HG02840 (cell line): ENCODE measurements around the gene SNX9.
A peak's percentile ranks its signal among the peaks of the same experiment; 100 is the strongest.
"Not testable (repeated sequence)": the region's sequence is repeated elsewhere in the genome, so short reads cannot be mapped to it uniquely, and the experiment has no call there.

Source experiments
- ATAC-seq: cut with Tn5 transposase; IDR thresholded peaks from one replicate; pipeline ENCODE4 v1.9.1; 2021; ENCODE audit warnings: mild to moderate bottlenecking, moderate library complexity, moderate number of reproducible peaks; ENCODE audit not compliant: unreplicated experiment, low FRiP score

The SNX9 gene

DNA sequence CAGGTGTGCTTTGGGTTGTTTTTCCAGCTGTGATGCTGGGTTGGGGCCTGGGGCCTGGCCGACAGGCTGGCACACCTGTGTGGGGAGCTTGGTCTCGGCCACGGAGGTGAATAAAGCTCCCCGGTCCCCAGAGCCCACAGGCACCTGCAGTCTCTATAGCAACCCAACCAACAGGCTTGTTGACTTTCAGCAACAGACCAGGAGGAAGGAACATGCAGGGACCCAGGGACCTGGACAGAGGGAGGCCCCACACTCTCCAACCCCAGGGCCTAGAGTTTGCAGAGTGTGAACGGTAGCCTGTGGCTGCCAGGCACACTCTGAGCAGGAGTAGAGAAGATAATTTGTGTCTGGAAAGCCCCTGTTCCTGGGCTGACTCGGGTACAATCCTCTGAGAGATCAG is 144.0 kb downstream of the SNX9 start:
- ATAC-seq = no peak

DNA sequence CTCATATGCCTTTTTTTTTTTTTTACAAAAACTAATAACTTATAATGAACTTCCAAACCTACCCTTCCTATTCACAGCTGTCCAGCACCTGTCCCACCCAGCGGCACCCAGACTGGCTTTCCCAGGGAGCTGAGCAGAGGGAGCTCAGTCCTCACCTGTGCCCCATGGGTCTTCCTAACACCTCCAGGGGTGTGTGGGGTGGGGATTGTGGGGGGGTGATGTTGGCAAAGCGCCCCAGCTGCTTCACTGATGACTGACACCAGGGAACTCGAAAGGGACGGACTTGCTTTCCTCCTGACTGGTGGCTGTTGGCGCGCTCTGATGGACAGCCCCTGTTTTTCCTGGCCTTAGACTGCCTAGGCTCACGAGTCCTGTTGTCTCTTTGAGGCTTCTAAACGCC is 144.4 kb downstream of the SNX9 start:
- ATAC-seq = no peak

DNA sequence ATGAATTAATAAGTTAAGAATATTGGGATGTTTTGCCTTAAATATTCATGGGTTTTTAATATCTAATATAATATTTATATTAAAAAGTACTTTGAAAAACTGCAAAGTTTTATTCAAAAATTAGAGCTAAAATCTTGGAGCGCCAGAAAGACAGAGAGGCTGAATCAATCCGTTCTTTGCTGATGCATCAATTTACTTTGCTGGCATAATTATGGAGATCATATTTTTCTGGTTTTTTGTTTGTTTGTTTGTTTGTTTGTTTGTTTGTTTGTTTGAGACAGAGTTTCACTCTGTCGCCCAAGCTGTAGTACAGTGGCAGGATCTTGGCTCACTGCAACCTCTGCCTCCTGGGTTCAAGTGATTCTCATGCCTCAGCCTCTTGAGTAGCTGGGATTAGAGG is 149.1 kb downstream of the SNX9 start:
- ATAC-seq = not testable (repeated sequence)

DNA sequence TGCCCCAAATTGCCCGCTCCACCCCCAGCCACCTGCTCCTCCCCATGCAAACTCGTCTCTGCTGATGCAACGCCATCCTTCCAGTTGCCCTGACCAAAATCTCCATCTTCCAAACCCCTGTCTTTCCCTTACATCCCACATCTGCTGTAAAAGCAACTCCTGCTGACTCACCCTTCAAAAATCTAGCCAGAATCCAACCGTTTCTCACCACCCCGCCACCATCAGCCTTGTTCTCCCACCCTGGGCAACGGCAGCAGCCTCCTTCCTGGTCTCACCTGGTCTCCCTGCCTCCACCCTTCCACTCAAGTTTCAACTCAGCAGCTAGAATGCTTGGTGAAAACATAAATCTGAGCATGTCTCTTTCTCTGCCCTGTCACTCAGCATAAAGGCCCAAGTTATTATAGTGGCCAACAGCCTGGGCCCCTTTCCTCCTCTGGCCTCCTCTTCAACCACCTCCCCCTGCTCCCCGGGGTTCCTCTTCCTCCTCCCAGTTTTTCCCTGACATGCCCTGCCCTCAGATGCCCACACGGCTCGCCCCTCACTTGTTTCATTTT is 151.4 kb downstream of the SNX9 start:
- no peak for ATAC-seq

DNA sequence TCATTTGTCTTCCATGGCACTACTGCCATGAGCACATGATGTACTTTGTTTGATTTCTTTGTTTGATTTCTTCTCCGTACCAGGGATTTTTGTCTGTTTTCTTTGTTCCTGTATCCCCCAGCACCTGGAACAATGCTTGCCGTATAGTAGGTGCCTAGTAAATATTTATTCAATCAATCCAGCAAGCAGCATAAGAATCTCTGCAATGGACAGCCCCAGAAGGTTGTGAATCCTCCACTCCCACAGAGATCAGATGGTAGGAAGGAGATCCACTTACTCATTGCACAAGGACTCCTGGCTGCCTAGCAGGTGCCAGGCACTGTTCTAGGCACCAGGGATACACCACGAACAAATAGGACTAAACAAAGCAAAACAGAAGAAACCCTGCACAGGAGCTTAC is 151.9 kb downstream of the SNX9 start:
- ATAC-seq = no peak

DNA sequence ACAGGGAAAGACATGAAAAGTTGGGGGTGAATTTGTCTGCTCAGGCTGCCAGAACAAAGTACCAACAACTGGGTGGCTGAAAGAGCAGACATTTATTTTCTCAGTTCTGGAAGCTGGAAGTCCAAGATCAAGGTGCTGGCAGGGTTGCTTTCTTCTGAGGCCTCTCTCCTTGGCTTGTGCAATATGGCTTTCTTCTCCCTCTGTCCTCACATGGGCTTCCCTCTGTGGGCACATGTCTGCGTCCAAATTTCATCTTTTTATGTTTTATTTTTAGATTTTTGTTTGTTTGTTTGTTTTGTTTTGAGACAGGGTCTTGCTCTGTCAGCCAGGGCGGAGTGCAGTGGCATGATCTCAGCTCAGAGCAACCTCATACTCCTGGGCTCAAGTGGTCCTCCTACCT is 152.4 kb downstream of the SNX9 start:
- ATAC-seq = no peak

DNA sequence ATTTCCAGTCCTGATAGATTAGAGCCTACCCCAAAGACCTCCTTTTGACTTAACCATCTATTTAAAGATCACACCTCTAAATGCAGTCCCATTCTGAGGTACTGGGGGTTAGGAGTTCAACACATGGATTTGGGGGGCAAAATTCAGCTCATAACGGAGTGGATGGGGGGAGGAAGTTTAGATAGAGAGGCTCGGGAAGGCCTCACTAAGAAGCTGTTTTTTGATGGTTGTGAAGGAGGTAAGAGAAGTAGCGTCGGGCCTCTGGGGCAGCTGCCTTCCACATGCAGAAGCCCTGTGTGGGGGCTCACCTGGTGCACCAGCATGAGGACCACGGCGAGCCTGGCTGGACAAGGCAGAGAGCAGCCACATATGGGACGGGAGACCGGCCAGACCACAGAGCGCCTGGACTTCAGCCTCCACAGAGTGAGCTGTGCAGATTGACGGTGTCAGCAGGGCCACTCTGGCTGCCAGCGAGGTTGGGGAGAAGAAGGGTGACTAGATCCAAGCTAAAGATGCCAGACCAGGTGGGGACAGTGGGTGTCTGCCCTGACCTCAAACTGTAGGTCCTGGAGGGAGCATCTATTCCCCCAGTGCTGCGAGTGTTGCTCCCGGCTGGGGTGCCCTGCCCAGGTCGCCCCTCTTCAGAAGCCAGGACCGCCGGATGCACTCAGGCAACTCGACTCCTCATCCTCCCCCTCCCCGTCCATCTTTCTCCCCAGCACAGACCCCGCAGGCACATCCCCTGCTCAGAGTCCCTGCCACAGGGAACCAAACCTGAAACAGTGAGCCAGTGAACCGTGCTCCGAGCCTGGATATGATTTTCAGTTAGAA is 153.5 kb downstream of the SNX9 start:
- ATAC-seq = no peak

DNA sequence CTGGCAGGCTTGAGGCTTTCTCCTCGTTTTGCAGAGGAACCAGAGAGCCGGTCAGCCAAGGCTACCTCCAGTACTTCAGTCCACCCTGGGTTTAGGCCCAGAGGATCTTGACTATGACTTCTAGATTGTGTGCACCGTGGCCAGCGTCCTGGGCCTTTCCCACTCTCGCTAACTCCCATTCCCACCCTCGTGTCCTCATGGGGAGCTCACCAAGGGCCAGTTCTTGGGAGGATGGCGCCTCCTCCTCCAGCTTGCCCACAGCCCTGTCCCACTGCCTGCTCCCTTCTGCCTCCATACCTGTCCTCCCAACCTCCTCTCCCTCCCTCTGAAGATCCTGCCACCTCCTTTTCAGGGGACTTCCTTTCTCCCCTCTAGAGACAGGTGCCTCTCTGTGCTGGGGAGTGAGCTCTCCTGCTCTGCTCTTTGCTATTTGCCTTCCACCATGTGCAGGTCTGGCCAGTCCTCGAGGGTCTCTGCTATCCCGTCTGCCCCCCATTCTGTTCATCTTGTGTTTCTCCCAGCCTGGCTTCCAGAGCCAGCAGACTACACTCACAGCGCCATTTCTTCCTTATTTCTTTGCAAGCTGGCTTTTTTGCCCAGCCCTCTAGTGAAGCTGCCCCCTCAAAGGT is 154.2 kb downstream of the SNX9 start:
- ATAC-seq = no peak

DNA sequence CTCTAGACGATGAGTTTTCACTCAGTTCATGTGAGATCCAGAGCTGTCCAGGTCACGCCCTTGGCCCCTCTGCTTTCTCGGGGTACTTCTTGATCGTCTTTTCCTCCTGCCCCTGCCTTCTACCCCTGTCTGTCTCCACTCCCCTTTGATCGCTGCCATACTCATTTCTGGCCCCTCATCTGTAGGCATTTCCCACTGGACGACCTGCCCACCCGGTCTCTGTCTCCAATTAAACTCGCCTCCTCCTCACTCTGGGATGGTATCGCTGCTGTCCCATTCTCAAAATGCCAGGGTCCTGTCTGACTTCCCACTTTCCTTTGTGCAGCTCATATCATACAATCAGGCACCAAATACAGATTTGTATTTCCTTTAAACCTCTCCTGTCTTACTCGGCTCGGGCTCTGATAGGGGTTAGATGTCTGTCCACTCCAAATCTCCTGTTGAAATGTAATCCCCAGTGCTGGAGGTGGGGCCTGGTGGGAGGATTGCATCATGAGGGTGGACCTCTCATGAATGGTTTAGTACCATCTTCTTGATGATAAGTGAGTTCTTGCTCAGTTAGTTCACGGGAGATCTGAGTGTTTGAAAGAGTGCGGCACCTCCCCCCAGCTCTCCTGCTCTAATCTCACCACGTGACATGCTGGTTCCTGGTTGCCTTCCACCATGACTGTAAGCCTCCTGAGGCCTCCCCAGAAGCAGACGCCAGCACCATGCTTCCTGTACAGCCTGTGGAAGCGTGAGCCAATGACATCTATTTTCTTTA is 155.2 kb downstream of the SNX9 start:
- no peak for ATAC-seq

DNA sequence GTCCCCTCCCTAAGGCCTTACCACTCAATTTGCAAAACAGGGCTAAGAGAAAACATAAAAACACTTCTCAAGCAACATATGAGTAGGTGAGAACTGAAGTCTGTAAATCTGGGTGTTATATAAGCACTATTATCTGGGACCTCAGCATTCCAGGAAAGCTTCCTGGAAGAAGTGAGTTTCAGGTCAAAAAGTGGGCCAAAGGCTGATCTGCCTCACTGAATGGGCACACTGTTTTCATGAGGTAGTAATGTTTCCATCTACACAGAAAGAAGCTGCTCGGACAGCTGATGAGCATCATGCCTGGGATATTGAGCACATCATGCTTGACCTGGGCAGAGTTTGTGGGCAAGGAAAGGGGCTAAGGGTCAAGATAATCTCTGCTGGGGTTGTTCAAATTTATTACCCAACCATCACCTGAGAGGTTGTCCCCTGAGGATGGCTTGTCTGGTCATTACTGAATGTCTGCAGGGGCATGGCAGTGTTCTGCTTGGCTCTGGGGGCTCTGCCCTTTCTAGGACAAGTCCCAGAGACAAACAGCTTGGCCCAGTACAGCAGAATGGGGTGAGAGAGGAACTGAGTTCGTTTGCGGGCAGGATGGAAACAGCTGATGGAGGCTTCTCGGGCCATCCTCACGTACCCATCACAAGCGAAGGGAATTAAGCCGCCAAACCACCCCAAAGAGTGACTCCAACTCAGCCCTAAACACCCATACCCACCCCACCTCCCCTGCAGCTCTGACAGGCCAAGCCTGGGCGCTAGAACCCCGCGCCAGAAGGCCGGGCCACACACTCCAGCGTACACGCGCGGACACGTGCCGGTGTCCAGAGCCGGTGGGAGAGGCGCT is 157.5 kb downstream of the SNX9 start:
- no peak for ATAC-seq

DNA sequence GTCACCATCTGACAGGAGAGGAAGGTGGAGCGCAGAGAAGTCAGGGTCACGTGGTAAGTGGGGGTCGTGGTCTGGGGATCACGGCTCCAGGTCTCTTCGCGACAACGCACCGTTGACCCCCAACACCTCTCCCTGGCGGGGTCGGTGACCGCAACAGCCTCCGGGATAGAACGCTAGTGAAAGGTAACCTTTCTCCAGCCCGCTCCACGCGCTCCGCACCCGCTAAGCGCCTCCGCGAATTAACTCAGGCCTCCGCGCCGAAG is 158.0 kb downstream of the SNX9 start:
- ATAC-seq = peak; percentile 30

DNA sequence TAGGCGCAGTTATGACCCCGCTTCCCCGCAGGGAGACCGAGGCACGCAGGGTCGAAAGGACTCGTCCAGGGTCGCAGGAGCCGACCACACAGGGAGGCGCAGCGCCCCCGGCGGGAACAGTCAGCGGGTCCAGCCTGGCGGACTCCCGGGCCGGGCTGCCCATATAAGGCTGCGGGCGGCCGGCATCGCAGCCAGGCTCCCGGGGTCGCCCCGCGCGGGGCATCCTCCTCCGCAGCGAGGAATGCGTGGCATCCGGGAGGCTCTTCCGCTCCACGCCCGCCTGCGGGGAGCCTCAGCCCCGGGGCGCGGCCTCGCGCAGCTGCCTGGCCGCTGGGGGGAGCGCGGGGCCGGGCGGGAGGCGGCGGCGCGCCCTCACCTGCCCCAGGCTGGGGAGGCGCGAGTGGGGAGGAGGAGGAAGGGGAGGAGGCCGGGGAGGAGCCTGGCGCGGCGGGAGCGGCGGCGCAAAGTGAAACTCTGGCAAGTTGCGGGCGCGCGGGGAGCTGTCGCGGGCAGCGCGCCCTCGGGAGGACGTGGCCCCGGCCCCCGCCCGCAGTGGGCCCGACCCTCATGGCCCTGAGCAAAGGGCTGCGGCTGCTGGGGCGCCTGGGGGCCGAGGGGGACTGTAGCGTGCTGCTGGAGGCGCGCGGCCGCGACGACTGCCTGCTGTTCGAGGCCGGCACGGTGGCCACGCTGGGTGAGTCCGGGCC is 158.5 kb downstream of the SNX9 start, which contains the start of gene SYNJ2:
SYNJ2 (plus strand) TSS at position 469 of the 707 bp plus-strand sequence; CDS start at position 568, 99 bp downstream.
- ATAC-seq = peak; percentile 62

DNA sequence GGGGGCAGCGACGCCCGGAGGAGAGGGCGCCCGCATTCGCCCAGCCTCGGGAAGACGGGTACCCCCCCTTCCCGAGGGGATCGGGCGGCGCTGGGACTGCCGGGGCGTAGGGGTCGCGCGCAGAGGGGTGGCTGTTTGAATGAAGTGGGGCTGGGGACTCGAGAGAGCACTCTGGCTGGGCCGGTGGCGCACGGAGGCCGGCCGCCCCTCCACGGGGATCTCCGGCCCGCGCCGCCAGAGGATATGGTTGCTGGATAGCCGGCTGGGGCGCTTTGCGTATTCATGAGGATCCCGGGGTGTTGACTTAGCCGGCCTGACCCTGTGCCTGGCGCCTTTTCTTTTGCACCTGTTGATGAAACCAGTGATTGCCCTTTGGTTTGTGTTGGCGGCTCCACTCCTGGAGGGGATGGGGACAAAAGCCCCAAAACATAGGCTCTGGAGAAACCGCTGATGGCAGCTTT is 159.1 kb downstream of the SNX9 start:
- no peak for ATAC-seq

DNA sequence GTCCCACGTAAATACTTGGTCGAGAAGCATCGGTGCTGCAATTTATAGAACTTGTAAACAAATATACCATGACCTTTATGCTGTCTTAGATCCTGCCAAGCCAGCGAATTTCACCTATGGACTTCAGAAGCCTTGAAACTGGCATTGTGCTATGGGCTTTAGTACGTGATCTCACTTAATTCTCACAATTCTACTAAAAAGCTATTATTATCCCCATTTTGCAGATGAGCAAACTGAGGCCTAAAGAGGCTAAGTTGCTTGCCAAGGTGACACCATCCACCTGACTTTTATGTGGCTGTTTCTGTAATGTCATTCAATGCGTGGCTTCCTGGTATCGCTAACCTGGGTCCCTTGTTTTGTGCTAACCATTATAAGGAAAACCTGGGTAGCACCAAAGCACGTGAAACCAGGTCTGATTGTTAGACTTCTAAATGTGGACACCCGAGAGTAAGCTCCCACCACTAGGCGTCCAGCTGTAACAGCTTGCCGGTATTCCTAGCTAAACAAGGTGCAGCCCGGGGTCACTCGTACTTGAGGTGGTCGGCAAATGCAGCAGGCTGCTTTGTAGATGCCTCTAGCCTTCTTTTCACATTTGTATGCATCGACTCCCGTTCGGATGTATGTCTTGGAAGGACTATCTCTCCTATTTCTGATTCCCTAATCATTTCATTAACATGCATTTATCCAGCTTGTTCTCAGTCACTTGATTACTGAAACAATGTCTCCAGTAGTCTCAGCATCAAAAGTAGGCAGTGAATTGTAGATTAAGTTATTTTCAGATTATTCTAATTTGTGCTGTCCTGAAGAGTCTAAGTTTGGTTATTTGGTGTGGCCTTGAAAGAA is 159.7 kb downstream of the SNX9 start:
- no peak for ATAC-seq

DNA sequence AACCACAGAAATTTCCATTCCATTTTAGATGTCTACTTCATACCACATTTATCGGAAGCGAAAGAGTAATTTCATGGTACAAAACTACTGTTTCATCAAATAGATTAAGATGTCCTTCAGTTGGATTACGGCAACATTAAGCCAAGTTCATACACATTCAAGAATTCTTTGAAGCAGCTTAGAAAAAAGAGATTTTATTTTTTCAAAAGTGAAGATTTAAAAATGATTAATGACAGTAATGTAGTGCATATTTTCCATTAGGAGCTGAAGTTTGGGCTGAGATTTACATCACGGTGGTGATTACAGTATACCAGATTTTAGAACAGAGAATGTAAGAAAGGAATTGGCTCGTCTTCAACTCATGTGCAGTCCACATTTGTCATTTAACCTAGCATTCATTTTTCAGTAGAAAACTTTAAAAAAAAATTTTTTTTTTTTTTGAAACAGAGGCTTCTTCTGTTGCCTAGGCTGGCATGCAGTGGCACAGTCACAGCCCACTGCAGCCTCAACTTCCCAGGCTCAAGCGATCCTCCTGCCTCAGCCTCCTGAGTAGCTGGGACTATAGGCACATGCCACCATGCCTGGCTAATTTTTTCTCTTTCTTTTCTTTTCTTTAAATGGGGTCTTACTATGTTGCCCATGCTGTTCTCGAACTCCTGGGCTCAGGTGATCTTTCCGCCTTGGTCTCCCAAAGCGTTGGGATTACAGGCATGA is 160.5 kb downstream of the SNX9 start:
- ATAC-seq = no peak

DNA sequence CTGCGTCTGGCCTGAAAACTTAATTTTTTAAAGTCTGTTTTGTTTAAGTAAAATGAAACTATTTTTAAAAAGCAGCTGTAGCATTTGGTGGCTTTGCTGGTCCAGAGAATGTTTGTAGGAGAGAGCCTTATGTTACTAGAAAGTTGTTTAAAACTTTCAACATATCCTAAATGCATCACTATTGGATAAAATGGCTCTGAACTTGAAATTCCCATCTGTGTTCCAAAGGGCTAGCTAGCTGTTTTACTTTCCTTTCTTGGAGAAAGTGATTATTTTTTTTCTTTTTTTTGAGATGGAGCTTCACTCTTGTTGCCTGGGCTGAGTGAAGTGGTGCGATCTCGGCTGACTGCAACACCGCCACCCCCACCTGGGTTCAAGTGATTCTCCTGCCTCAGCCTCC is 161.1 kb downstream of the SNX9 start:
- ATAC-seq = no peak

DNA sequence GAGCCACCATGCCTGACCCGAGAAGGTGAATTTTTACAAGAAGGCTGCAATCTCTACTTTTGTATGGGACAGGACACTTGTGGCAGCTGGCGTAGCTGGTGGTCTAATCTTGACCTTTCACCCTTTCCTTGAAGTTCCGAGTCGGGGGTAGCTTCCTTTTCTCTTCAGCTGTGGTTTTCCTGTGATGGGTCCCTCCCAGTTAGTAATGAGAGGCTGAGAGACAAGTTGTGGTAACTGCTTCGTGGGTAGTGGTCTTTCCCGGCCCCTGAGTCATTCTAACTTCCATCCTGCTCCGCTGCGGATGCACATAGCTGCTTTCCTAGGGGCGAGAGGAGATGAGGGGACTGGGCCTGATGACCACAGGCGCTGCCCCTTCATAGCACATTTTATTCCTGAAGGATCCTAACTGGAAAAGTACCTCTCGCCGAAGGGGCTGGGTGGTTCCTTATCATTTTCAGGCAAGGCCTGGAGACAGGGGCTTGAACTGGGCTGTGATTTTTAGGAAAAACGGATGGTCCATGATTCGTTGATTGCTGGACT is 161.7 kb downstream of the SNX9 start:
- ATAC-seq = no peak
